Thyroid gland (tissue), 4 donors: ENCODE measurements around the gene ARHGDIG.

Source experiments
- POLR2A ChIP-seq, 2 donors: fragments of 450-650 bp; IDR thresholded peaks; one replicate each; pipeline ENCODE4 v1.6.1; 2017; ENCODE audit warnings: antibody characterized with exemption in 2 of 2, mild to moderate bottlenecking in 2 of 2, moderate library complexity in 1 of 2
- TF ChIP-seq, protein P1 (sequence below), 6 experiments: fragments of 200-600 bp in 3 of 6; fragments of 450-650 bp in 3 of 6; sonication (generic) in 3 of 6; IDR thresholded peaks; one replicate each; pipeline ENCODE4 v1.5.1; 2016 to 2019; ENCODE audit warnings: antibody characterized with exemption in 6 of 6, mild to moderate bottlenecking in 2 of 6, inconsistent platforms in 1 of 6, moderate library complexity in 1 of 6

DNA sequence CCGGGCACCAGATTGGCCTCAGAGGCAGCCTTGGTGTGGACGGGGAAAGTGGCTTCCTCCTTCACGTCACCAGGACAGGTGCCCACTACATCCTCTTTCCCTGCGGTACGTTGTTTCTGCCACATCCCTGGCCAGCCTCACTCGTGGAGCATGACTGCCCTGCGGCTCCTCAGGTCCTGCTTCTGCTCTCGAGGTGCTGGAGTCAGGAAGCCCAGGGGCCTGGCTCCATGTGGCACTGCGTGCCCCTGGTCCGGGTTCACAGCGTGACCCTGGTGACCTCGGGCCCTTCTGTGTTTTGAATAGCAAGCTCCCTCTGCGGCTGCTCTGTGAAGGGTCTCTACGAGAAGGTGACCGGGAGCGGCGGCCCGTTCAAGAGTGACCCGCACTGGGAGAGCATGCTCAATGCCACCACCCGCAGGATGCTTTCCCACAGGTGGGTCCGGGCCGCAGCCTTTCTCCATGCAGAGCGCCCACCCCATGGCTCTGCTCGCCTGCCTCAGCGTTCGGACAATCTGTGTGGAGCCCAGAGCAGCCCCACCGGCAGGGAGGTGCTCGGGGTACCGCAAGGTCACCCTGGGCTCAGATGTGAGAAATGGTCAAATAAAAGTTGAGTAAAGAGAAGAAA, 18.2 kb upstream of the ARHGDIG start:
- TF ChIP-seq, protein P1, sequence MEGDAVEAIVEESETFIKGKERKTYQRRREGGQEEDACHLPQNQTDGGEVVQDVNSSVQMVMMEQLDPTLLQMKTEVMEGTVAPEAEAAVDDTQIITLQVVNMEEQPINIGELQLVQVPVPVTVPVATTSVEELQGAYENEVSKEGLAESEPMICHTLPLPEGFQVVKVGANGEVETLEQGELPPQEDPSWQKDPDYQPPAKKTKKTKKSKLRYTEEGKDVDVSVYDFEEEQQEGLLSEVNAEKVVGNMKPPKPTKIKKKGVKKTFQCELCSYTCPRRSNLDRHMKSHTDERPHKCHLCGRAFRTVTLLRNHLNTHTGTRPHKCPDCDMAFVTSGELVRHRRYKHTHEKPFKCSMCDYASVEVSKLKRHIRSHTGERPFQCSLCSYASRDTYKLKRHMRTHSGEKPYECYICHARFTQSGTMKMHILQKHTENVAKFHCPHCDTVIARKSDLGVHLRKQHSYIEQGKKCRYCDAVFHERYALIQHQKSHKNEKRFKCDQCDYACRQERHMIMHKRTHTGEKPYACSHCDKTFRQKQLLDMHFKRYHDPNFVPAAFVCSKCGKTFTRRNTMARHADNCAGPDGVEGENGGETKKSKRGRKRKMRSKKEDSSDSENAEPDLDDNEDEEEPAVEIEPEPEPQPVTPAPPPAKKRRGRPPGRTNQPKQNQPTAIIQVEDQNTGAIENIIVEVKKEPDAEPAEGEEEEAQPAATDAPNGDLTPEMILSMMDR (IDR thresholded peaks at IDR 0.05), result no peak
- no peak for TF ChIP-seq POLR2A (IDR thresholded peaks at IDR 0.05)
